AG04450 (cell line): Measurements from ENCODE around the gene NPRL2. TPM values are rescaled to one million over a fixed set of nuclear protein-coding genes. Genes with fewer than 3 reads are reported as not detected.

ENCODE experiments used
- CTCF ChIA-PET: fragments of 300-600, 350-600 bp; formaldehyde crosslinking; extraction: SDS; loops from one replicate; lab custom pipeline; 2022; ENCODE audit warnings: antibody characterized with exemption, inconsistent platforms; lab: Charles Lee
- POLR2A ChIA-PET: fragments of 350-600 bp; formaldehyde crosslinking; extraction: SDS; loops from one replicate; lab custom pipeline; 2021; ENCODE audit warnings: antibody characterized with exemption, inconsistent platforms; lab: Yijun Ruan, JAX
- DNase-seq: peaks from one replicate; pipeline ENCODE4 v3.0.0-alpha.2; 2011; ENCODE audit warnings: low read depth, low spot score
- H3K27ac ChIP-seq: one replicate; pipeline ENCODE4 v1.5.1; 2012; ENCODE audit warnings: low read depth, low read length, control low read depth
- H3K27me3 ChIP-seq: one replicate; pipeline ENCODE4 v1.6.0; 2012; ENCODE audit warnings: low read length; ENCODE audit not compliant: control insufficient read depth, insufficient read depth
- H3K4me3 ChIP-seq: 2 replicates; pipeline ENCODE4 v1.5.1; 2011; ENCODE audit warnings: mild to moderate bottlenecking, low read depth, low read length, control low read depth
- H3K9me3 ChIP-seq: 2 replicates; pipeline ENCODE4 v1.5.1; 2012; ENCODE audit warnings: low read length; ENCODE audit not compliant: control insufficient read depth, insufficient read depth
- CTCF ChIP-seq: IDR thresholded peaks from 2 replicates; pipeline ENCODE4 v1.5.1; 2011; ENCODE audit warnings: low read depth, low read length, control low read depth, inconsistent platforms
- polyA plus RNA-seq: library from polyadenylated mRNA; depleted of rRNA; stranded (reverse); fragments of >200 nt; gene quantifications from 2 replicates; pipeline ENCODE4 v1.2.3, GENCODE V29; 2011

Gene NPRL2
- polyA plus RNA-seq, 1 experiment: 25.6 TPM

- Histone ChIP-seq H3K27me3 (no peaks in the 10 kb centered on the region), H3K4me3 (no peak overlapping the region), H3K27ac (no peak overlapping the region), H3K9me3 (no peaks in the 10 kb centered on the region; the same call in 1 of the 2 replicates)
- no peak for DNase-seq
- TF ChIP-seq CTCF: no peak
- CTCF ChIA-PET: interaction anchor here (0.6 to 1.9 kb wide), 6 partner anchors 20 to 624 kb away, joined by 3 to 15 read pairs (median 8); partner anchors contain the start of genes HYAL3 and NAA80
- POLR2A ChIA-PET: no interaction called here
Observed at GRCh38 chr3:50325497-50326181, 24.9 kb downstream of the NPRL2 start.

GRCh38 chr3:50325113-50325480, 25.5 kb downstream of the NPRL2 start:
- no peaks in the 10 kb centered on the region for H3K27me3 ChIP-seq
- no peak for DNase-seq
- ChIA-PET CTCF (interaction anchor here (0.6 to 1.9 kb wide), 11 partner anchors 9 to 625 kb away, joined by 3 to 15 read pairs (median 8); partner anchors contain the start of genes HYAL3 and NAA80), POLR2A (no interaction called here)
- H3K4me3 ChIP-seq: no peak overlapping the region
- H3K9me3 ChIP-seq: no peaks in the 10 kb centered on the region; the same call in 1 of the 2 replicates
- no peak overlapping the region for H3K27ac ChIP-seq
- no peak for TF ChIP-seq CTCF

GRCh38 chr3:50324351-50325112, 26.0 kb downstream of the NPRL2 start:
- Histone ChIP-seq H3K9me3 (no peaks in the 10 kb centered on the region; the same call in 1 of the 2 replicates), H3K4me3 (no peak overlapping the region), H3K27ac (no peak overlapping the region), H3K27me3 (no peaks in the 10 kb centered on the region)
- TF ChIP-seq CTCF: peak; percentile 83
- peak; percentile 42 for DNase-seq
- CTCF ChIA-PET: interaction anchor here (0.6 to 1.9 kb wide), 14 partner anchors 9 to 625 kb away, joined by 3 to 15 read pairs (median 8); partner anchors contain the start of genes HYAL3, NAA80 and RASSF1
- POLR2A ChIA-PET: interaction anchor here (0.6 to 1.0 kb wide), 4 partner anchors 9 to 89 kb away, joined by 3 to 4 read pairs (median 3); no protein-coding TSS in a partner anchor

GRCh38 chr3:50323614-50324199, 26.9 kb downstream of the NPRL2 start:
- TF ChIP-seq CTCF: no peak
- Histone ChIP-seq H3K27ac (no peak overlapping the region), H3K4me3 (no peak overlapping the region), H3K27me3 (no peaks in the 10 kb centered on the region), H3K9me3 (no peaks in the 10 kb centered on the region; the same call in 1 of the 2 replicates)
- DNase-seq: no peak
- ChIA-PET POLR2A (interaction anchor here (0.6 to 1.0 kb wide), 3 partner anchors 10 to 88 kb away, joined by 3 to 4 read pairs (median 3); no protein-coding TSS in a partner anchor), CTCF (interaction anchor here (0.6 to 1.9 kb wide), 10 partner anchors 13 to 130 kb away, joined by 3 to 15 read pairs (median 8); partner anchors contain the start of genes HYAL3, NAA80 and RASSF1)
